HG03342 (cell line): ENCODE measurements around the gene SETMAR.
A peak's percentile ranks its signal among the peaks of the same experiment; 100 is the strongest.
"Not testable (repeated sequence)": the region's sequence is repeated elsewhere in the genome, so short reads cannot be mapped to it uniquely, and the experiment has no call there.

Experiments used
- ATAC-seq: cut with Tn5 transposase; IDR thresholded peaks from one replicate; pipeline ENCODE4 v1.9.1; 2021; ENCODE audit warnings: mild to moderate bottlenecking, moderate library complexity; ENCODE audit not compliant: unreplicated experiment

The SETMAR gene

DNA sequence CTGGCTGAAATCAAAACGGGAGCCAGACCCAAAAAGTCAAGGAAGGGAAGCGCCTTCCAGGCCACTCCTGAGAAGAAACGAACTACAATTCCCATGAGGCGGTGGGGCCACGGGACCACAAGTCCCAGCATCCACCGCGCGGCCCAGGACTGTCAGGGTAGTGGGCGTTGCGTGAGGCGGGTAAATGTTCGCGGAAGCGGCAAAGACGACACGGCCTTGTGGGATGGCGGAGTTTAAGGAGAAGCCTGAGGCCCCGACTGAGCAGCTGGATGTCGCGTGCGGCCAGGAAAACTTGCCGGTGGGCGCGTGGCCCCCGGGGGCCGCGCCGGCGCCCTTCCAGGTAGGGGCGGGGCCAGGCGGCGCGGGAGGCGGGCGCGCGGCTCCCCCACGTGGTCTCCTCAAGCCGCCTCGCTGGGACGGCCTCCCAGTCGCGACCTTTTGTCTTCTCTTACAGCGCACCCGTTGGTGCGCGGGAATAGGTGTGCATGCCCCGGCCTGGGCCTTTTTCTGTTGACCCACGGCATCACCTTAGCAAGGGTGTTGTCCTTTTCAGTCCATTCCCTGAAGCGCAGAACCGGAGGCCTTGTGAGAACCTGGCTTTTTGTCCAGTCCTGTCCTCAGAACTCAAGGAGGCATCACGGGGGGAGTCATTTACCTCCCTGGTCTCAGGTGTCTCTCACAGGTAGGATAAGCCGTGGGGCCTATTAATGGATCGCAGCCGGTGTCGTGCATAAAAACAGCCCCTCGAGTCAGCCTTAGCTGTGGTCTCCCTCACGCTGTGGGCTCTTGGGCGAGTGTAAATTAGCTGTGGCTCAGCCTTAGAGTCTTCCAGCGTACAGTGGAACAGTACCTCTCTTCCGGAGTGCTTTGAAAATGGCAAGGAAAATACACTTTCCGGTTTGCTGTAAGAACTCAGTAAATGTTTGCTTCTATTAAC, at the start of gene SETMAR:
Gene SETMAR, plus strand, starts transcription at position 183 of the 937 bp plus-strand sequence. Its CDS starts 2 bp downstream, at position 185.
- ATAC-seq: peak; percentile 98

DNA sequence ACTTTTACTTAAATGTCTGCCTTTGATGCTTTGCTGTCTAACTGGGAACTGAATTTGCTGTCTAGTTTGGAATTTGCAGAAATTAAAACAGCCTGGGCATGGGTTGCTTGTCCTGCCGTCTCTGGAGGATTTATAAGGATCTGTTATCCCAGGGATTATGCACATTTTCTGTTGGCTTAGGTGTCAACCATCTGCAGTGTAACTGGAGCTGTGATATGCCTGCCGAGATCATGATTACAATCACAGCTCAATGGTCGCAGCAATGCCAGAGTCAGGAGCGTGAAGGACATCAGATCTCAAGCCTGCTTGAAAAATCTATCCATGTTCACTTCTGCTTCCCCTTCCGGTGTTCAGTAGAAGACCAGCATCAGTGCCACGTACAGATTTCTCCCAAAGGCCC, 41.8 kb upstream of the SETMAR start:
- ATAC-seq: no peak

DNA sequence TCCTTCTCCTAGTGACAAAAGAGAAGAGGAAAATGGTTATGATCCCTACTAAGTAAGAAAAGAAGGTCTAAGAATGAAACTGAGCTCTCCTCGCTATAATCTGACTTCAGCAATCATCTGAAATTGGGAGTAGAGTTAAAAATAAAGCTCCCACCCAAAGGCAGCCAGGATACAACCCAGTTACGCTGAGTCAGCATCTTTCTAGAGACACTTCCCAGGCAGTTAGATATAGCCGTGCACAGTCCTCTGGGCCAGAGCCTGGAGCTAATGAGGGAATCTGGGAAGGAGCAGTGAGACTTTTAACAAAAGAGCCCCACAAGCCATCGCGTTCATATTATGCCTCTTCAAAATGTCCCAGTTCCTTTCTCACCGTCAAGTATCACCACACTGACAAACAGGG, 39.1 kb upstream of the SETMAR start:
- no peak for ATAC-seq

DNA sequence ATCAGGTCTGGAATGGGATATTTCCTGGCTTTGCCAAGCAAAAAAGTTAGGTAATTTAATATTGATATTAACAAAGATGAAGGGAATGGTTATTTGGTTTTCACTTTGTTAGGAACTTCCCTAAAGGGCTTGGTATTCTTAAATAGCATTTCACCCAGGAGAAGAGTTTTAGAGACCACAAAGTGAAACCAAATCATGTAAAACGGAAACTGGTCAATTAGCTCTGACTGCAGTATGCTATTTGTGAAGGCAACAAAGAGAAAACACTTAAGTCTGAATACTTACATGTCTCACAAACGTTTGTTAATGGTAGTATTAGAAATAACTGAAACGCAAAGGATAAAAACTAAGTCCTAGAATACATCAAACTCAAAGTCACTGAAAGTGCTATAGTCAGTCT, 32.4 kb upstream of the SETMAR start:
- peak; percentile 77 for ATAC-seq

DNA sequence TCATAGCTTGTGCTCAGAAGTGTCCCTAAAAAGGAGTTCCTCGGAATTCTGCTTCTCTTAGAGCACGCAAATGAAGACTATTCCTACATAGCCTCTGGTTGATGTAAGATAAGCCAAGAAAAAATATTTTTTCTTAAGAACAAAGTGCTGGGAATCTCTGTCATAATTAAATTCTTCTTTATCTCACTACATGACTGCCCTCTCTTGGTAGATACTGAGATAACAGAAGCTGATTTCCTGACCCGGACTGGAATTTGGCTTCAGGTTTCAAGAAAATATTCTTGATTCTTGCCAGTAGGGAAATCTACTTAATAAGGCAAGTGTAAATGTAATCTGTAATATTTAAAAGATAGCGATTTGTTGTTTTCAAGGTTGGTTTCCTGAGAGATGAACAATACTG, 31.3 kb upstream of the SETMAR start:
- ATAC-seq: no peak

DNA sequence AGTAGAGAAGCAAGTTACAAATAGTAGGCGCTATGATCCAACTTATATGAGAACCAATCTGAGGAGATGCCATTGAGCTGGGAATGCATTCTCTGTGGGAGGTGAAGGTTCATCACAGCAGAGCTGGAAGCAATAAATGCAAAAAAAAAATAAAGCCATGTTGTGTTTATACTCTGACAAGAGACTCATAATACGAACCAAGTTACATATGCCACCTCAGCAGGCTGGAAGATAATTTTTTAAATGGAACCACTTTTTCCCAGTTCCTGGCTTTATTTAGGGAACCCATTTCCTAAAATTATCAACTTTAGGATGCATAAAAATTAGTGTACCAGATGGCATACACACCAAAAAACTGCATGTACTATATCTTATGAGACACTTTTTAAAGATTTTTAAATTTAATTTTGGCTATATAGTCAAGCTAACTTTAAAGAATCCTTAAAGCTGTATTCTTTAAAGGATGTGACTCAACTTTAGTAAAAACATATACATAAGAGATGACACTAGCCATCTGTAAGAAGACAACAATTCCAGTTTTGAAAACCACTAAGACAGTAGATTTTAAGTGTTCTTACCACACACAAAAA, 23.6 kb upstream of the SETMAR start:
- no peak for ATAC-seq

DNA sequence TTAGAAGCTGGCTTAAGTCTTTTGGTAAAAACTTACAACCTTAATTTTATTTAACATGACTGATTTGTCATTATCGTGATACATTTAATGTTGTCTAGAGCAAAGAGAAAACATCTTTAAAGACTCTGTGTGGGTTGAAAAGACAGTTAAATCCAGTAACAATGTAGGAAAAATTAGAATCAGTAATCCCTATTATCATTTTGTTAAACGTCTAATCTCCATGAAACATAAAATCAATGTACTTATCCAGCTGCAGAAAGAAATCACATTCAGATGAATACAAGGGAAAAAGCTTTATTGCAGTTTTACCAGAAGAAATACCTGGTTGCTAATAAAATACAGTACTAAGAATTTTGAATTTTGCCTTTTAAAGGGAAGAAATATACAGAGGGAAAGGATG, 21.2 kb upstream of the SETMAR start:
- ATAC-seq: no peak

DNA sequence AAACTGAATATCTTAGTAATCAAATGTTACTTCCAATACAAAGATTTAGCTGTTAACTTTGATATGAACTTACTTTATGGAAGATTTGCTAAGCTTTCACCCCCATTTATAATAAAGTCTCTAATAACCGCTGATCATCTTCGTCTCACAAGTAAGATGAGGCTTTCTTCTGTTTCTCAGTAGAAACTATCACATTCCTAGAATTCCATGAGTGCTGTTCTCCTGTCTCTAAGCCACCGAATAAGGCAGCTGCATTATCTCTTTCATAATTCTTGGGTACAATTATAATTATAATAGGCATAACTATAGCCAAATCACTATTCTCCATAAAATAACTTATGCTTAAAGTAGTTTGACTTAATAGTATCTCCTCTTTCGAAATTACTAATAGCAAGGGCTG, 18.3 kb upstream of the SETMAR start:
- ATAC-seq: no peak

GRCh38 chr3:4289044-4289443, 14.1 kb upstream of the SETMAR start:
- no peak for ATAC-seq

DNA sequence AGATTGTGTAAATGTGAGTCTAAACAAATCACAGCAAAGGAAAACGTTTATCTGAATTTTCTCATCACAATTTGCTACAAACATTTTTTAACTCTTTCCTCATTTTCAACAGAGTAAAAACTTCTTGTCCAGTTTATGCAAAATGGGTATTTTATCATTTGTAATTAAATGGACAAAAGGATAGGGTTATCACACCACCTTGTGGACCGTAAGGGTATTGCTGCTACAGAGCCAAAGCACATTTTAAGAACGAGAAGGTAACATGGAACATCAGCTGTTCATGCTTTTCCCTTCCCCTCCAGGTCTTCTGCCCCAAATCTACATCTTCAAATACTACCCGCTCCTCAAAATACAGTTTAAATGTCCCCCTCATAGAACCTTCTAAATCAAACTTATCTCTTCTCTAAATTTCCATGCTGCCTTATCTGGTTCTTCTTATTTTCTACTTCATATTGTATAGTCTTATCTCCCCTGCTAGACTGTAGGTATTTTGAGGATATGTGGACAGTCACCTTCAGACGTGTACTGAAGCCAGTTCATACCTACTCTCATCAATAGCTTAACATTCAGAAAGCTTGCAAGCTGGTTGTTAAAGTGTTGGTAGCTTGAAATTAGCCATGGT, 12.8 kb upstream of the SETMAR start:
- peak; percentile 75 for ATAC-seq

GRCh38 chr3:4292301-4292700, 10.9 kb upstream of the SETMAR start:
- no peak for ATAC-seq

DNA sequence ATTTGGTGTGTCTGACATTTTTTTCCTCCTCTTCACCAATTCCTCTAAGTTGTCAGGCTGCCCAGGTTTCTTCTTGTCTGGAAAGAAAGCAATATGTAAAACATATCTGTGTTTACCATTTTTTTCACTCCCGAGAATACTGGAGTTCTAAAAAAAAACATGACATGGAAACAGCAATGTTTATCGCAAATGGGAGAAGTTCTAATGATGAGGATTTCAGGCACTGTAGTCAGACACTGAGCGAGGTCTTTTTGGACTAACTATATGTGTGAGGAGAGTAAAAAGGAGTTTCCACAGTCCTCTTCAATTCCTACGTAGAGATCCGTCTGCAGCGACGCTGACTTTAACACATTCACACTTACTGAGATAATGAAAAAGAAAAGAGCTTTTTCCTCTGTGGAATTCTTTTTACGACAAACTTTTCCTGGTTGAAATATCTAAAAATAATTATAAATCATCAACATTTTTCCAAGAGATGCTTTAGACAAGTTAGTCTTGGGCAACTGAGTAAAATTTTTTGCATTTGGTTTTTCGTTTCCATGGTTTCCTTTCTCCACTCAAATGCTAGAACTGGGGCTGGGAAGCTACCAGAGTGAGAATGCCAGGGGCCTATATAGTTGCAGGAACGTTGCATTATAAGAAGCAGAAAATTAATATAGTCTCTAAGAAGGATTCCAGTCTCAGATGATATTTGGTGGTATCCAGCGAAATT, 8.4 kb upstream of the SETMAR start:
- ATAC-seq: no peak

DNA sequence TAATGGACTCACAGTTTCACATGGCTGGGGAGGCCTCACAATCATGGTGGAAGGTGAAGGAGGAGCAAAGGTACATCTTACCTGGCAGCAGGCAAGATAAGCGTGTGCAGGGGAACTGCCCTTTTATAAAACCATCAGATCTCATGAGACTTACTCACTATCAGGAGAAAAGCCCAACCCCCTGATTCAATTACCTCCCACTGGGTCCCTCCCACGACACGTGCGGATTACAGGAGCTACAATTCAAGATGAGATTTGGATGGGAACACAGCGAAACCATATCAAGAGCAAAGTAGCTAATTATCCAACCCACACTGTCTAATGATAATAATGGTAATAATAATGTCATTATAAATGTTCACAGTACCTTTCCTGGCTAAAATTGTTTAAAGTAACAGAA, 6.7 kb upstream of the SETMAR start:
- not testable (repeated sequence) for ATAC-seq

DNA sequence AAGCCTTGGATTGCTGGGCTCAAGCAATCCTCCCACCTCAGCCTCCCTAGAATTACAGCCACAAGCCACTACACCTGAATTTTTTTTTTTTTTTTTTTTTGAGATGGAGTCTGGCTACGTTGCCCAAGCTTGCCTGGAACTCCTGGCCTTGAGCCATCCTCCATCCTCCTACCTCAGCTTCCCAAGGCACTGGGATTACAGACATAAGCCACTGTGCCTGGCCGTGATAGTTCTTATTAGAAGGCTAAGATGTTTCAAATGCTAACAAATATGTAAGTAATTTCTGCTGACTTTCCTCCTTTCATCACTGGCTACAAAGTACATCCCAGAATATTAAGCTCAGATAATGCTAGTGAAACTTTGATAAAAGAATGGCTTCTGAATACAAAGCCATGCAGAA, 5.7 kb upstream of the SETMAR start:
- no peak for ATAC-seq

DNA sequence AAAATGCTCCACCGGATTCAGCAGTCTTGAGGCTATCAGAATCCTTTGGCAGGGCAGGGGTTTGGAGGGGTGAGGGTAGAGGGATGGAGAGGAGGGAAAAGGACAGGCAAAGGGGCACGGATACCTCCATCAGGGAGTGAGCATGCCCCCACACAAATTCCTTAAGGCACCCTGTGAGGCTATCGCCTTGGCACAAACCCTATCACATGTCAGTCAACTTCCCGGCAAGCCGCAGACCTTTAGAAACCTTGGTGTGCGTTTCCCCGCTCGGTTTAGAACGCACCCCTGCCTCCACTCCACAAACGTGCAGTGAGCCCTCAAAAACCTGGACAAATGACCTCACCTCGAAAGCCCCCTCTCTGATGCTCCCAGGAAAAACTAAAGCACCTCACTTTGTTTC, 422 bp upstream of the SETMAR start:
- ATAC-seq: no peak

DNA sequence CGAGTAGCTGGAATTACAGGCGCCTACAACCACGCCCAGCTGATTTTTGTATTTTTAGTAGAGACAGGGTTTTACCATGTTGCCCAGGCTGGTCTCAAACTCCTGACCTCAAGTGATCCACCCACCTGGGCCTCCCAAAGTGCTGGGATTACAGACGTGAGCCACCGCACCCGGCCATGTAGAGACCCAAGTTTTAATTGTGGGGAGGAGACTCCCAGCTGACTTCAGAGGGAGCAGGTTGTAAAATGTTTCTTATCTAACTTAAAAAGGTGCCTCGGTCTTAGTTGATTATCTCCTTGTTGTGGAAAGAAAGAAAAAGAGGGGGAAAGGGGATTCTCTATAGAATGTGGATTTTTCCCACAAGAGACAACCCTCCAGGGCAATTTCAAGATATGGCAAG, 2.0 kb downstream of the SETMAR start:
- not testable (repeated sequence) for ATAC-seq

DNA sequence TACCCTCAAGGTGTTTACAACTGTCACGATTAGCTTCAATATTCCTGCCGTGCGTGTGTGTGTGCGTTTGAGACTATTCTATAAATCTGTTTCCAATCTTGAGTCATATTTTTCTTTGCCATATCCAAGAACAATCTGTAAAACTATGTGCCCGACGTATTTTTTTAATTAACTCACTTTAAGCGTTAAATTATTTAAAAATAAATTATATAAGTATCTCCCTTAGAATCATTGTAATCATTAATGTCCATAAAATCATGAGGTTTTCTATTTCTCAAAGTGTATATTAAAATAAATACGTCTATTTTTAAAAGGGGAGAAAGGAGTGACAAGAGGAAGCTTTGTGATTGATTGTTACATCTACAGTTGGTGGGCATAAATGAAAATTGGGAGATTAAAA, 2.9 kb downstream of the SETMAR start:
- no peak for ATAC-seq

DNA sequence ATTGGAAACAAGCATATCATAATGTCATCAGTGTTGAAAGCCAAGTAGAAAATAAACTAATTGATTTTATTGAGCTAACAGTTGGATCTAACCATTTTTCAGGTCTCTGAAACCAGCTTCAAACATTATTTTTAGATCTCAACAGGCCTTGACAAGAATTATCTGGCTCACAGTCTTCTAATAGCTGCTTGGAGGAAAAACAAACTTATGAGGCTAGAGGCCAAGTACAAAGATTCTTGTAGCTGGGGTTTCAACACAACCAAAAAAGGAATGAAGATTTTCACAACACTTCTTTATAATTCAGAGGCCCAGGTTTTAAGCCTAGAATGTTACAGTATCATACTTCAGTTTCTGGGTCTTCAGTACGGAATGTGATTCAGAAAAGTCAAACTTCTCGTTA, 3.7 kb downstream of the SETMAR start:
- ATAC-seq: no peak

- ATAC-seq: no peak
Measured at GRCh38 chr3:4309491-4310128, 6.4 kb downstream of the SETMAR start.

GRCh38 chr3:4310971-4311370, 7.8 kb downstream of the SETMAR start:
- ATAC-seq: no peak

DNA sequence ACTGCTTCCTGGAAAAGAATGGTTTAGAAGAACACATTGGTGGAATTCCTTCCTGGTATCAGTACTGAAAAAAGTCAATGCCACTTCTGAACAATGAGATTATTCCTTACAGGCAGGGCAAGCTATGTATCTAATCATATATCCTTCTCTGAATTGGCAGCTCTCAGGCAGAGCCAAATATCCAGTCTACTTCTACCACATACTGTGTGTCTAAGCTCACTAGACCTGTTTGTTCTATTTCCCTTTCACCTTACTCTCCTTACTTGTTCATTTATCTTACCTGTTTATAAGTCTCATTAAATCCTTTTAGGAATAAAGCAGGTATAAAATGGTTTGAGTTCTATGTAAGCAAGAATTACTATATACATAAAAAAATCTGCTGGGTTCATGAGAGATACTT, 8.3 kb downstream of the SETMAR start:
- no peak for ATAC-seq
